GM18867 (cell line): ENCODE results near the gene KHSRP.
"Not testable (repeated sequence)": the region's sequence is repeated elsewhere in the genome, so short reads cannot be mapped to it uniquely, and the experiment has no call there.

ENCODE experiments used
- ATAC-seq: cut with Tn5 transposase; IDR thresholded peaks from one replicate; pipeline ENCODE4 v1.9.1; 2021; ENCODE audit warnings: mild to moderate bottlenecking, moderate library complexity; ENCODE audit not compliant: unreplicated experiment

The KHSRP gene

GRCh38 chr19:6418562-6418932 lies 6.1 kb downstream of the KHSRP start:
- no peak for ATAC-seq

DNA sequence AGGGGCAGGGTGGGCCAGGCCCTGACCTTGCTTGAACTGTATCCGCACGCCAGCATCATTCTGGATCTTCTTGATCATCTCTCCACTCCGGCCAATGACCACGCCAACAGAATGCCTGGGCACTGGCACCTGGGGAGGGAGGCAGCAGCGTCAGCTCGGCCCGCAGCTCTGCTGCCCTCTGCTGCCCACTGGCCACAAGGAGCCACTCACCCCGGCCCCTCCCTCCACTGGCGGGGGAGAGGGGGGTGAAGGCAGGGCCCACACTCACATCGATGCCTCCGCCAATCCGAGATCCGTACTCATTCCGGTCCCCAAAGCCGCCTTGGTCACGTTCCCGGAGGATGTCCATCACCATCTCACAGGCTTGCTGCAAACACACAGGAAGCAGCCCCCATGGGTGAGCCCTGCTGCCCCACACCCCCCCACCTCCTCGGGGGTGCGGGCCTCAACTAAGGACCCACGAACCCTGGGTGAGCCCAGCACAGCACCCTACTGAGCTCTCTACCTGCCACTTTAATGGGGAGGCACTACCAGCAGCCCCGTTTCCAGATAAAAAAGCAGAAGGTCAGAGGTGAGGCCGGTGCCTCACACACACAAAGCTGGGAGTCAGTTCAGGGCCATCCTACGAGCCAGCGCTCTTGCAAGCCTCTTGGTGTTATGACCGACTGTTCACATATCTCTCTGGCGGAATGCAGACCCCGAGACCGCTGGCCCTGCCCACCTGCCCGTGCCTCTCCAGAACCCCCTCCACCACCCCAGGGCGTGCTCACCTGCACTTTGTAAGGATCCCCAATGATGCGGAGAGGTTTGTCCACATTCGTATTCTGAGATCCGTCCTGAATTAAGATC lies 6.7 kb downstream of the KHSRP start:
- no peak for ATAC-seq

- no peak for ATAC-seq
Measured at GRCh38 chr19:6416658-6417405, 7.8 kb downstream of the KHSRP start.

DNA sequence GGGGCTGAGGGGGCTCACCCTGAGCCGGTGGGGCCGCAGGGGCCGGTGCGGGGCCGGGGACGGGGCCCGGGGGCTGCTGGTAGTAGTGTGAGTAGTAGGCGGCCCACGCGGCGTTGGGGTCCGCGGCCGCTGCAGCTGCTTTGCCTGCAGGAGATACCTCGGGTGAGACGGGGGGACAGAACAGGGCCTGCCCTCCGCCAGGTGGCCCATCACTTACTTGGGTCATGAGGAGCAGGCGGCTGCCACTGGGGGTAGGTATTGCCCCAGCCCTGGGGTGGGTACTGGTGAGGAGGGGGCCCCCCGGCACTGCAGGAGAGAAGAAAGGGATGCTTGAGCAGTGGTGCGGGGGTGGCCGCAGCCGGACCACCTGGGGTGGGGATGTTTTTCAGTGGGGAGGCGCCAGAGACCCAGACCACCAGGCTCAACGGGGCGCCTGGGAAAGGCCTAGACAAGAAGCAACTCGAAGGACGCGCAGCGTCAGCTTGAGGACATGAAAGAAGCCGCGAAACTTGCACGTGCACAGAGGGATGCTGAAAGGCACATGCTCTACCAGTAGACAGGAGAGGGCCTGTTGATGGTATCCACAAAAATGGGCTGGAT lies 8.9 kb downstream of the KHSRP start:
- no peak for ATAC-seq

GRCh38 chr19:6414793-6415590 lies 9.6 kb downstream of the KHSRP start:
- no peak for ATAC-seq

DNA sequence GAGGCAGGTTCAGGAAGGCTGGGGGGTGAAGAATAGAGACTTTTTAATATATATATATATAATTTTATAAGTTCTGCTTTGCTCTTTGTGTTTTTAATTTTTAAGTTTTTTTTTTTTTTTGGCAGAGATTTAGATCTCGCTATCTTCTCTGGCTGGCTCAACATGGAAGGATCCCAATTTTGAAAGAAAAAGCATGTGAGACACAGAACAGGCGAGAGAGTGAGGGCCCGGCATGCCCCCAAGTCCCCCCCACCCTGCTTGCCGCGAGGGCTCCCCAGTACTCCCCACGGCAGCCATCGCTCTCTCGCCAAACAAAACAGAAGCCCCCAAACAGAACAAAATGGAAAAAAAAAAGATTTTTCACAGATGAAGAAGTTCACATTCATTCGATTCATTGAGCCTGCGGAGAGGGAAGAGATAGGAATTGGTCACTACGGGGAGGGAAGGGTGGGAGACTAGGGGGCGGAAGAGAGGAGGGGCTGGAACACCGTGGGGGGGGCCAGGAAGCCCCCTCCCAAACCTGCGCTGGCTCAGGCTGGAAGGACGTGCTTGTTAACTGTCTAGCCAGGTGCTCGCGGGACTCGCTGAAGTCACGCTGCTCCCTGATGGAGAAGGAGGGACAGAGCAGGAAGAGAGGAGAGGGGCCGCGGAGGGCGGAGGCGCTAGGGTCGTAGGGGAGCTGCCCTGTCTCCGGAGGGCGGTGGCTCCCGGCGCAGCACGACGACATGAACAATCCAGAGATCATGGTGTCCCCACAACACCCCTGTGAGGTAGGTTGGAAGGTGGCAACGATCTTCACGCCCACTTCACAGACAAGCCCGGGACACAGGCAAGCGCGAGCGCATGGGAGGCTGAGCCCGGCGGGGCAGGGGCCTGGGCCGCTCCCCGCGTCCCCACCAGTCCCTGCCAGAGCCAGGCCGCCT lies 10.6 kb downstream of the KHSRP start:
- ATAC-seq: no peak

DNA sequence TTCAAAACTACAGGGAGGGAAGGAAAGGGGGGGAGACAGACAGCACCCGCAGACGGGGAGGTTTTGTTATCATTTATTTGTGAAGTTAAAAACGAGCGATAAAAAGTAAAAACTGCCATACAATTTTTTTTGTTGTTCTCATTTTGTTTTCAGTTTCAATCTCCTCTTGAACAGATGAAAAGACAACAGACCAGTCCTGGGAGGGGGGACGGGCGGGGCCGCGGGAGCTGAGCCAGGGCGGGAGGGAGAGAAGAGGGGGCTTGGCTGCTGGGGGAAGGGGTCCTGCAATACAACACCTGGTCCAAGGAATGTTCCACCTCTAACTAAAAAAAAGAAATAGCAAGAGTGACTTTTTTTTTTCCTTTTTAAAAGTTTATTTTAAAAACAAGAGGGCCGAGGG lies 11.3 kb downstream of the KHSRP start:
- ATAC-seq: no peak

DNA sequence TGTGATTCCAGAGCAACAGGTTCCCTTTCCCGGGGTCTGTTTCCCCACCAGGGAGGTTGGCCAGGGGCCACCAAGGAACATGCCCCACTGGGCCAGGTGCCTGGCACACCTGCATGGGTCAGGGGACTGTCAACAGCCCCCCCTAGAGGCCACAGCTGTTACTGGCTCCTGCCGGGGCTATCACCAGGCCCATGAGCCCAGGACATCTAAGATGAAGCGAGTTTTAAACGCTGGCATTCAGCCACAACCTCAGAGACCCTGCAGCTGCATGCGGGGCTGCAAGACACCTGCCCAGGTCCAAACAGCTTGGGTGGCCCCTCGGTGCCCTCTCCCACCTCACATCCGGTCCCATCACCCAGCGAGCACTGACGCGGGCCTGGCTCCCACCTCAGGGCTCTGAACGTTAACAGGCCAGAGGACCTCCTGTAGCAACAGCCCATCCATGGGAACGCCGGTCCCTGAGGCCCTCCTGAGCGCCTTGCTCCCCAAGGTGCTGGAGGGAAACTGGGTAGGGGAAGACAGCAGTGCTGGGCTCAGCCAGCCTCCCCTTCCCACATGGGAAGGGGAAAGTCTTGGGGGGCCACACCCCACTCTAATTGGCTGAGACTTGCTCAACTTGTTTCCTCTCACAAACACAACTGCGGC lies 12.0 kb downstream of the KHSRP start:
- no peak for ATAC-seq

DNA sequence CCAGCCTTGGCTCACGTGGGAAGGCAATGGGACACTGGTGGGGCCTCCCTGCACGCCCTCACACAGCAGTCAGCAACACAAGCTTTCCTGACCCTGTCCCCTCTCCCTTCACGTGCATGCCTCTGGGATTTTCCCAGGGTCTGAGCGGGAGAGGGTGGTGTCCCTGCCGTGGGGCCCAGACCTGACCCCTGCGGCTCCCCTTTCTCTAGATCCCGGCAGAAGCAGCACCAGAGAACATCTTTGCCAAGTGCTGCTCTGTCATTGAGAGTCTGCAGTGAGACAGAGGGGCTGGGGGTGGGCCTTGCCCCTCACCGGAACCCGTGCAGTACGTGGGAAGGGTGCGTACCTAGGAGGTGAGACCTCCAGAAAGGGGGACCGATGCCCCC lies 12.6 kb downstream of the KHSRP start:
- ATAC-seq: no peak

- ATAC-seq: no peak
Measured at GRCh38 chr19:6409346-6409745, 15.3 kb downstream of the KHSRP start.

GRCh38 chr19:6406401-6406800 lies 18.2 kb downstream of the KHSRP start:
- ATAC-seq: no peak

- no peak for ATAC-seq
Measured at GRCh38 chr19:6402837-6403608, 21.6 kb downstream of the KHSRP start.

DNA sequence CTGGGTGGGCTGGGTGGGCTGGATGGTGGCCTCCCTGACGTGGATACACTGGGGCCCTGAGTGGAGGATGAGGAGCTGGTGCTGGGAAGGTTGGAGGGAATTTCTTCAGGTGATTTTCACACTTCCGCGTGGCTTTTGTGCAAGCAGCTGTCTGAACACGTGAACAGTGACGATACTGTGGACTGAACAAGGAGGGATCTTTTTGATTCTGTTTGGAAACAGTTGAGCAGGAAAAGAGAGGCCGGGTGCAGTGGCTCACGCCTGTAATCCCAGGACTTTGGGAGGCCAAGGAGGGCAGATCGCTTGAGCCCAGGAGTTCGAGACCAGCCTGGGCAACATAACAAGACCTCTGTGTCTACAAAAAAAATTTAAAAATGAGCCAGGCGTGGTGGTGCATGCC lies 22.6 kb downstream of the KHSRP start:
- no peak for ATAC-seq

GRCh38 chr19:6400062-6400944 lies 24.3 kb downstream of the KHSRP start:
- ATAC-seq: not testable (repeated sequence)

DNA sequence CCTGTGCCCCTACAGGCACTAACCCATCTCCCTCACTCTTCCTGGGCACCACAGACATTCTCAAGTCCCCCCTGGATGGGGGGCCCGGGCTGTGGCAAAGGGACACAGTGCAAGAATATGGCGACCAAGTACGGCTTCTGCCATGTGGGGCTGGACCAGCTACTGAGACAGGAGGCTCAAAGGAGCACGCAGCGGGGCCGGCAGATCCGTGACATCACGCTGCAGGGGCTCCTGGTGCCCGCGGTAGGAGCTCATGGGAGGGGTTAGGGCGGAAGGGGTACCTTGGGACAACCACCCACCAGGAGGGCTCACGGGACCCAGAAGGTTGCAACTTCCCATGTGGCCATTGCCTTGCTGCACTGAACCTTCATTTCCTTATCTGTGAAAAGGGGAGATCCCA lies 28.3 kb downstream of the KHSRP start:
- no peak for ATAC-seq

DNA sequence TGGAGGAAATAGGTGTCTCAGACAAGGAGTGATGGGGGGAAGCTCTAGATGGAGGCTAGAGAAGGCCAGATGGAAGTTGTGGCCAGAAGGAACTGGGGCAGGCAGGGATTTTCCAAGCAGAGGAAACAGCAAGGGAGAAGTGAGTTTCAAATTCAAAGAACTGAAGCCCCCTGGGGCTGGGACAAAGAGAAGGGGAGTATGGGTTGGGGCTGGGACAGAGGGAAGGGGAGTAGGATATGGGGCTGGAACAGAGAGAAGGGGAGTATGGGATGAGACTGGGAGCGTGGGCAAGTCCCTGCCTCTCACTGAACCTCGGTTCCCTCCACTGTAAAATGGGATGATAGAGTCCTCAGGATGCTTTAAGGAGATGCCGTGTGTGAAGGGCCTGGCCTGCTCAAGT lies 29.8 kb downstream of the KHSRP start:
- no peak for ATAC-seq

DNA sequence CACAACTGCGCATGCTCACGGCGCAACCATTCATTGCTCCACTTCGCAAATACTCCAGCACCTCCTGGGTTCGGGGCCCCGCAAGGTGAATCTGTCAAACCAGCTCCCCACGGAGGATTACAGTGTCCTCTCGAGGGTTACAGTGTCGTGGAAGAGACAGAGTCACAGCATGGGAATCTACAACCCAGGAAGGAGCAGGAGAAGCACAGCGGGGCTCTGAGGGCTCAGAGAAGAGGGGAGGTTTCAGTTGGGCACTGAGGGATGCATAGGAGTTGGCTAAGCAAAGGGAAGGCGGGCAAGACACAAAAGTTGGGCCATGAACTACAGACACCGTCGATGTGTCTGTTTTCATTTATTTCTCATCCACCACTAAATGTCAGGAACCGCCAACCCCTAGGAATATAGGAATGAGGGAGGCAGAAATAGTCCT lies 30.6 kb downstream of the KHSRP start:
- ATAC-seq: no peak
